GM10847 (cell line): ENCODE data around the gene KCNMA1.

ENCODE experiments used
- POLR2A ChIP-seq: IDR thresholded peaks from 2 replicates; pipeline ENCODE4 v1.6.1; 2011; ENCODE audit not compliant: insufficient read length; ENCODE audit errors: extremely low read depth

Gene KCNMA1

GRCh38 chr10:77441353-77442166 is 196.0 kb downstream of the KCNMA1 start:
- TF ChIP-seq POLR2A: no peak

GRCh38 chr10:77436257-77436975 is 201.2 kb downstream of the KCNMA1 start:
- no peak for TF ChIP-seq POLR2A

GRCh38 chr10:77433546-77433945 is 204.1 kb downstream of the KCNMA1 start:
- no peak for TF ChIP-seq POLR2A

- no peak for TF ChIP-seq POLR2A
These were observed 205.4 kb downstream of the KCNMA1 start for GRCh38 chr10:77431980-77432797.

- no peak for TF ChIP-seq POLR2A
These were observed 206.4 kb downstream of the KCNMA1 start for GRCh38 chr10:77431209-77431611.

- TF ChIP-seq POLR2A: no peak
These were observed 207.1 kb downstream of the KCNMA1 start for GRCh38 chr10:77430530-77430929.

GRCh38 chr10:77428691-77429395 is 208.8 kb downstream of the KCNMA1 start:
- TF ChIP-seq POLR2A: no peak

GRCh38 chr10:77424257-77424656 is 213.4 kb downstream of the KCNMA1 start:
- no peak for TF ChIP-seq POLR2A

GRCh38 chr10:77422491-77423338 is 214.9 kb downstream of the KCNMA1 start:
- TF ChIP-seq POLR2A: no peak

GRCh38 chr10:77421591-77421990 is 216.0 kb downstream of the KCNMA1 start:
- no peak for TF ChIP-seq POLR2A

- TF ChIP-seq POLR2A: no peak
These were observed 216.6 kb downstream of the KCNMA1 start for GRCh38 chr10:77420947-77421523.

- TF ChIP-seq POLR2A: no peak
These were observed 217.6 kb downstream of the KCNMA1 start for GRCh38 chr10:77419979-77420378.

GRCh38 chr10:77419056-77419455 is 218.6 kb downstream of the KCNMA1 start:
- TF ChIP-seq POLR2A: no peak
